ENCODE results near the gene SSU72. TPM values are rescaled to one million over a fixed set of nuclear protein-coding genes. Genes with fewer than 3 reads are reported as not detected.
A peak's percentile ranks its signal among the peaks of the same experiment; 100 is the strongest.

Gene SSU72
- total RNA-seq, 1 experiment from 2014 or later: 179 TPM

DNA sequence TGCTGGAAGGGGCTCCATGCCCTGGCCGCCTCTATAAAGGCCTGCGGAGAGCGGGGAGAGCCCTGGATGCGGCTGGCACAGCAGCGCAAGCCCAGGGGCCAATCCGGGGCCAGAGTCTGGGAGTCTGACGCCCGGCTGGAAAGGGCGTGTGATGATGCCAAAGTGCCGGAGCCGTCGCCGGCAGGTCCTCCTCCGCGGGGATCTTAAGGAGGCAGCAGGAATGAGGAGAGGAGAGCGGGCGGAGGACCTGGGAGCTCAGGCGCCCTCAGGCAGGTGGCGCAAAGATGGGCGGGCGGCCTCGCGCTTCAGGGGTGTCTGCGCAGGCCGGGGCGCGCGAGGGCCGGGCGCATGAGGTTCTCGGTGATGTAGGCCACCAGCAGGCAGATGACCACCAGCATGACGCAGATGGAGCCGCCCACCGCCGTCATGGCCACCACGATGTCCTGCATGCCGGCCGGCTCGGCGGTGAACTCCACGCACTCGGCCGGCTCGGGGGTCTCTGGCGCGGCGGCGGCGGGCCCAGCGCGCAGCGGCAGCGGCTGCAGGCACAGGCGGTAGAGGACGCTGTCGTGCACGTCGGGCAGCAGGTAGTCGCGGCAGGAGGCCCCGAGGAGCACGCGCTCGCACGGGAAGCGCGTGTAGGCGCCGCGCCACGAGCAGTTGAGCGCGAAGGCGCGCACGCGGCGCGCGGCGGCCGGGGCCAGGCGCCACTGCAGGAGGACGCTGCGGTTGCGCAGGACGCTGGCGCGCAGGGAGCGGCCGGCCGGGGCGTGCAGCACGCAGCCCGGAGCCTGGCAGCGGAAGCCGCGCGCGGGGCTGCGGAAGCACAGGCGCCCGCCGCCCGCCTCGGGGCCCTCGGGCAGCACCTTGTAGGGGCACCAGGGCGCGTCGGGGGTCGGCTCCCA lies 24.6 kb upstream of the SSU72 start:
- H2BK12ac ChIP-seq (ENCODE audit: insufficient read length, low read depth, low read length): no peak overlapping the region
- H2BK20ac ChIP-seq (ENCODE audit: low read depth, low read length, poor library complexity, severe bottlenecking): no peak overlapping the region
- no peak overlapping the region for H2BK5ac ChIP-seq (ENCODE audit: insufficient read length, low read length)
- H3K27ac Mint-ChIP-seq: peak overlapping the region in 1 of 3 experiments; percentile 89; a peak in 1 of 7 replicates
- H2BK15ac ChIP-seq (ENCODE audit: low read depth, low read length): no peak overlapping the region
- no peaks in the 10 kb centered on the region for H3K36me3 Mint-ChIP-seq (ENCODE audit: insufficient read depth in 1 of 3, low read depth in 3 of 3)
- TF ChIP-seq, protein P1, sequence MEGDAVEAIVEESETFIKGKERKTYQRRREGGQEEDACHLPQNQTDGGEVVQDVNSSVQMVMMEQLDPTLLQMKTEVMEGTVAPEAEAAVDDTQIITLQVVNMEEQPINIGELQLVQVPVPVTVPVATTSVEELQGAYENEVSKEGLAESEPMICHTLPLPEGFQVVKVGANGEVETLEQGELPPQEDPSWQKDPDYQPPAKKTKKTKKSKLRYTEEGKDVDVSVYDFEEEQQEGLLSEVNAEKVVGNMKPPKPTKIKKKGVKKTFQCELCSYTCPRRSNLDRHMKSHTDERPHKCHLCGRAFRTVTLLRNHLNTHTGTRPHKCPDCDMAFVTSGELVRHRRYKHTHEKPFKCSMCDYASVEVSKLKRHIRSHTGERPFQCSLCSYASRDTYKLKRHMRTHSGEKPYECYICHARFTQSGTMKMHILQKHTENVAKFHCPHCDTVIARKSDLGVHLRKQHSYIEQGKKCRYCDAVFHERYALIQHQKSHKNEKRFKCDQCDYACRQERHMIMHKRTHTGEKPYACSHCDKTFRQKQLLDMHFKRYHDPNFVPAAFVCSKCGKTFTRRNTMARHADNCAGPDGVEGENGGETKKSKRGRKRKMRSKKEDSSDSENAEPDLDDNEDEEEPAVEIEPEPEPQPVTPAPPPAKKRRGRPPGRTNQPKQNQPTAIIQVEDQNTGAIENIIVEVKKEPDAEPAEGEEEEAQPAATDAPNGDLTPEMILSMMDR (conservative IDR thresholded peaks at IDR 0.05): peak; percentile 60
- no peaks in the 10 kb centered on the region for H3K9me3 Mint-ChIP-seq
- no peaks in the 10 kb centered on the region for H3K4me1 ChIP-seq (ENCODE audit: insufficient read depth, low read length)
- H3K9me3 ChIP-seq (ENCODE audit: control insufficient read depth, low read depth, low read length): no peaks in the 10 kb centered on the region
- no peak overlapping the region for H2BK120ac ChIP-seq (ENCODE audit: low read depth, low read length, poor library complexity, severe bottlenecking)
- H4K91ac ChIP-seq (ENCODE audit: insufficient read length, low read depth, low read length): no peak overlapping the region
- no peak overlapping the region for H3K9ac ChIP-seq (ENCODE audit: extremely low read depth, insufficient read length, low read length)
- H4K5ac ChIP-seq (ENCODE audit: insufficient read length, low read depth, low read length): no peak overlapping the region
- WGBS (ENCODE audit: extremely low coverage, insufficient read length, low lambda C conversion rate): no CpG with 5 or more reads among the region's 111 CpGs
- DNase-seq: peak; percentile 70
- no peak overlapping the region for H3K23ac ChIP-seq (ENCODE audit: insufficient read length, low read depth, low read length)
- peak overlapping the region; percentile 65 to 83 for H3K4me3 Mint-ChIP-seq
- peaks cover 8% of the 10 kb centered on the region for H3K23me2 ChIP-seq (ENCODE audit: insufficient read length, low read depth, low read length, poor library complexity, severe bottlenecking)
- no peak overlapping the region for H2AFZ ChIP-seq (ENCODE audit: low read length)
- H3K14ac ChIP-seq (ENCODE audit: insufficient read depth, low read length): no peak overlapping the region; the same call in 1 of the 2 replicates
- H3K4ac ChIP-seq (ENCODE audit: low read depth, low read length): no peak overlapping the region
- no peak overlapping the region for H3K18ac ChIP-seq (ENCODE audit: insufficient read length, low read depth, low read length)
- no peak overlapping the region for H4K8ac ChIP-seq (replicated peaks; ENCODE audit: insufficient read length, low read depth, low read length)
- no peaks in the 10 kb centered on the region; the same call in 1 of the 2 replicates for H3K27me3 ChIP-seq (ENCODE audit: insufficient read depth, low read length)
- no peaks in the 10 kb centered on the region for H4K20me1 ChIP-seq (ENCODE audit: control insufficient read depth, insufficient read depth, insufficient read length)
- peak overlapping the region; percentile 24 for H3K4me2 ChIP-seq (ENCODE audit: insufficient read depth, insufficient read length, low read length)
- no peaks in the 10 kb centered on the region for H3K79me1 ChIP-seq (ENCODE audit: insufficient read depth, low read depth, low read length, poor library complexity, severe bottlenecking)
- H2AK5ac ChIP-seq (ENCODE audit: insufficient read length, low read length): no peak overlapping the region
- H3T11ph ChIP-seq (ENCODE audit: low read length): no peak overlapping the region
- no peaks in the 10 kb centered on the region for H3K79me2 ChIP-seq (ENCODE audit: insufficient read depth, low read length)
- H3K27me3 Mint-ChIP-seq (ENCODE audit: low read depth): peaks cover 54% of the 10 kb centered on the region
- no peak overlapping the region for H3K27ac ChIP-seq (ENCODE audit: insufficient read length, low read depth, low read length)
- peaks cover 4 to 12% of the 10 kb centered on the region in 2 experiments for H3K4me1 Mint-ChIP-seq
- H3K56ac ChIP-seq (ENCODE audit: insufficient read length, low read depth, low read length): no peak overlapping the region
